Medulla oblongata (tissue), 1 donor: ENCODE data around the gene SH3GLB2.
"Not testable (repeated sequence)": the region's sequence is repeated elsewhere in the genome, so short reads cannot be mapped to it uniquely, and the experiment has no call there.

ENCODE experiments used
- DNase-seq: peaks from one replicate; pipeline ENCODE4 v3.0.0-alpha.2; 2015; ENCODE audit errors: extremely low spot score

The SH3GLB2 gene

DNA sequence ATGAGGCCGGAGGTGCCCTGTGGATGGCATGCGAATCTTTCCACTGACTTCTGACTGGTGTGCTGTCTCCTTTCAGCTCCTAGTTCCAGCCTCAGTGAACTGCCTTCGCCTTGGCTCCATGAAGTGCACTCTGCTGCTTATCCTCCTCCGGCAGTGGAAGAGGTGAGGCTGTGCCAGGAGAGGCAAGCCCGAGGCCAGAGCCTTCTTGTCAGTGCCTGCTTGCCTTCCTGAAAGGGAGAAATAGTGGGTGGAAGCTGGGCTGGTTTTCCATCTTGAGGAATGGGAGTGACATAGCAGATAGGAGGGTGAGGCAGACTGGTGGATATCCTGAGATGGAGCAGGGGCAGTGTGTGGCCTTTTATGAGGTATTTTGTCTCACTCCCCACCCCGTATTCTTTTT lies 29.7 kb downstream of the SH3GLB2 start:
- peak; percentile 28 for DNase-seq

GRCh38 chr9:128995791-128996190 lies 32.3 kb downstream of the SH3GLB2 start:
- peak; percentile 80 for DNase-seq

GRCh38 chr9:128992995-128993394 lies 35.1 kb downstream of the SH3GLB2 start:
- peak; percentile 83 for DNase-seq

DNA sequence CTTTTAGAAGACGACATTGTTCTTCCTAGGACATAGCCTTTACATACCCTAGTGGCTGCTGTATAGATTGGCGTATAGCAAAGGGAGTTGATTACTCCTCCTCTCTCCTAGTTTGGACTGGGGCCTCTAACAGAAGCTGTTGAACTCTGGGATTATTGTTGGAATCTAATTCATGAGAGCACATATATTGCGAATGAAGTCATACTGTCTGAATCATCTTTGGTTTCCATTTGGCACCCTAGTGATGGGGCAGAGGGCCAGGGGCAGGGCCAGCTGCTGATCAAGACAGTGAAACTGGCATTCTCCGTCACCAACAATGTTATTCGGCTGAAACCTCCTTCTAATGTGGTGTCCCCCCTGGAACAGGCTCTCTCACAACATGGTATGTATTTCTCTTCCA lies 40.3 kb downstream of the SH3GLB2 start:
- DNase-seq, result no peak

- DNase-seq, result no peak
These were observed 41.5 kb downstream of the SH3GLB2 start for GRCh38 chr9:128986671-128987070.

DNA sequence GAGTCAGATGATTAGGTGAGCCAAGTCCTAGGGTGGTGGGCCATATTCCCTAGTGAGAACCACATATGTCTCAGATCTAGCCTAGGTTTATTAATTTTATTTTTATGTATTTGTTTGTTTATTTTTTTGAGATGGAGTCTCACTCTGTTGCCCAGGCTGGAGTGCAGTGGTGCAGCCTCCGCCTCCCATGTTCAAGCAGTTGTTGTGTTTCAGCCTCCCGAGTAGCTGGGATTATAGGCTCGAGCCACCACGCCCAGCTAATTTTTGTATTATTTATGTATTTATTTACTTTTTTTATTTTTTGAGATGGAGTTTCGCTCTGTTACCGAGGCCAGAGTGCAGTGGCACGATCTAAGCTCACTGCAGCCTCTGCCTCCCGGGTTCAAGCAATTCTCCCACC lies 44.6 kb downstream of the SH3GLB2 start:
- DNase-seq, result no peak

DNA sequence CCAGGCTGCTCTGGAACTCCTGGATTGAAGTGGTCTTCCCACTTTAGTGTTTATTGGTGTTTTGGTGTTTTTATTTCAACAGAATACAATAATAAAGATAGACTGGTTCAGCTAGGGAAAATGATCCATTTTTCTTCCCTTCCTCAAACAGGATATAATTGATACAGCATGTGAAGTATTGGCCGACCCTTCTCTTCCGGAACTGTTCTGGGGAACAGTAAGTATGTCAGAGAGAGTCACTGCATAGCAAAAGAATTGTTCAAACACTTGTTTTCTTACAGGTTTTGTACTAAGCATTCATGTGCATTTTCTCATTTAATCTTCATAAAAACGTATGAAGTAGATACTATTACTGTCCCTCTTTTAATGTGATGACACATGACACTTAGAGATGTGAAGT lies 49.0 kb downstream of the SH3GLB2 start:
- DNase-seq, result no peak

DNA sequence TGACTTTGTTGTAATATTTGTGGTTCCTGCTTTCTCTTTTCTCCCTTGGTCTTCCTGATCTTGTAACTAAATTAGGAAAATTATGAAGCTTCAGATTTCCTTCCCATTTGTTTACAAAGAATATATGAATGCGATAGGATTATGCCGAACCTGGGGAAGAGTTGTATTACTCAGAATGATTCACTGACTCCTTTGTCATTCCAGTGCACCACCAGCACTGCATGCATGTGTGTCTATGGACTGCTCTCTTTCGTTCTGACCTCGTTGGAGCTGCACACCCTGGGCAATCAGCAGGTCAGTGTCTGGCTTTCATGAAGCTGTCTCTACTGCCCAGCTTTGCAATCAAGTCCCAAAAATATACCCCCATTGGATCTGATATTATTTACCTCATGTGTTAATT lies 55.2 kb downstream of the SH3GLB2 start:
- no peak for DNase-seq

DNA sequence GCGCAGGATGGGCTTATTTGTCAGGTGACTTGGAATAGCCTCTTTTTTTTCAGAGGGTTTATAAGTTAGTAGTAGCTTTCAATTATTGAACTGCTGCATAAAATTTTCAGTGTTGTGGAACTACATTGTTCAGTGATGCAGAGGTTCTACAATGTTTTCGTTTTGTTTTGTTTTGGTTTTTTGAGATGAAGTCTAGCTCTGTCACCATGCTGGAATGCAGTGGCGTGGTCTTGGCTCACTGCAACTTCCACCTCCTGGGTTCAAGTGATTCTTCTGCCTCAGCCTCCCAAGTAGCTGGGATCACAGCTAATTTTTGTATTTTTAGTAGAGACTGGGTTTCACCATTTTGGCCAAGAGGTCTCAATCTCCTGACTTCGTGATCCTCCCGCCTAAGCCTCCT lies 58.6 kb downstream of the SH3GLB2 start:
- no peak for DNase-seq

DNA sequence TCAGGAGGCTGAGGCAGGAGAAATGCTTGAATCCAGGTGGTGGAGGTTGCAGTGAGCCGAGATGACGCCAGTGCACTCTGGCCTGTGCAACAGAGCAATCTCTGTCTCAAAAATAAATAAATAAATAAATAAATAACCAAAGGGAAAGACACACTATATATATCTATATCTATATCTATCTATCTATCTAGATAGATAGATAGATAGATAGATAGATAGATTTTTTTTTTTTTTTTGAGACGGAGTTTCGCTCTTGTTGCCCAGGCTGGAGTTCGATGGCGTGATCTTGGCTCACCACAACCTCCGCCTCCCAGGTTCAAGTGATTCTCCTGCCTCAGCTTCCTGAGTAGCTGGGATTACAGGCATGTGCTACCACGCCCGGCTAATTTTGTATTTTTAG lies 66.7 kb downstream of the SH3GLB2 start:
- not testable (repeated sequence) for DNase-seq
